ENCODE measurements around the gene ZNF75A.
"Not testable (repeated sequence)": the region's sequence is repeated elsewhere in the genome, so short reads cannot be mapped to it uniquely, and the experiment has no call there.

The ZNF75A gene

GRCh38 chr16:3305109-3306068 is at the start of gene ZNF75A, which contains the start of gene TIGD7:
Gene ZNF75A (plus strand): TSS chr16:3305497. CDS start chr16:3308429, 2,932 bp downstream.
Gene TIGD7 (minus strand): TSS chr16:3305430. CDS start chr16:3300614, 4,816 bp downstream.
- Mint-ChIP-seq H3K4me1 (ENCODE audit: low read depth) (peaks cover 6% of the 10 kb centered on the region), H3K27me3 (ENCODE audit: low read depth) (no peaks in the 10 kb centered on the region), H3K4me3 (peak within 1 kb of the TSS; percentile 81), H3K36me3 (ENCODE audit: low read depth) (peaks cover 73% of the 10 kb centered on the region), H3K27ac (peak within 1 kb of the TSS; percentile 83), H3K9me3 (peaks cover 56% of the 10 kb centered on the region)
- DNase-seq (ENCODE audit: low spot score): peak; percentile 85

GRCh38 chr16:3256146-3256865 is 49.0 kb upstream of the ZNF75A start, which contains the start of gene MEFV:
Gene MEFV (minus strand): TSS chr16:3256633. CDS start chr16:3256587, 46 bp downstream.
- Mint-ChIP-seq H3K4me1 (ENCODE audit: low read depth) (no peaks in the 10 kb centered on the region), H3K9me3 (no peaks in the 10 kb centered on the region), H3K36me3 (ENCODE audit: low read depth) (no peaks in the 10 kb centered on the region), H3K27ac (no peak within 1 kb of the TSS), H3K4me3 (no peak within 1 kb of the TSS), H3K27me3 (ENCODE audit: low read depth) (peaks cover 2% of the 10 kb centered on the region)
- DNase-seq (ENCODE audit: low spot score): no peak

GRCh38 chr16:3256866-3257465 is 48.3 kb upstream of the ZNF75A start:
- peaks cover 3% of the 10 kb centered on the region for H3K9me3 Mint-ChIP-seq
- peaks cover 2% of the 10 kb centered on the region for H3K27me3 Mint-ChIP-seq (ENCODE audit: low read depth)
- H3K4me3 Mint-ChIP-seq: no peak overlapping the region
- peaks cover 2% of the 10 kb centered on the region for H3K4me1 Mint-ChIP-seq (ENCODE audit: low read depth)
- H3K27ac Mint-ChIP-seq: no peak overlapping the region
- H3K36me3 Mint-ChIP-seq (ENCODE audit: low read depth): peaks cover 1% of the 10 kb centered on the region
- no peak for DNase-seq (ENCODE audit: low spot score)

- Mint-ChIP-seq H3K27me3 (ENCODE audit: low read depth) (peaks cover 2% of the 10 kb centered on the region), H3K36me3 (ENCODE audit: low read depth) (peaks cover 6% of the 10 kb centered on the region), H3K4me3 (no peak overlapping the region), H3K4me1 (ENCODE audit: low read depth) (peaks cover 17% of the 10 kb centered on the region), H3K9me3 (peaks cover 17% of the 10 kb centered on the region), H3K27ac (no peak overlapping the region)
- DNase-seq (ENCODE audit: low spot score): no peak
Observed at GRCh38 chr16:3259836-3260235, 45.5 kb upstream of the ZNF75A start.

GRCh38 chr16:3262517-3262916 is 42.8 kb upstream of the ZNF75A start:
- Mint-ChIP-seq H3K4me3 (peak overlapping the region; percentile 73), H3K27me3 (ENCODE audit: low read depth) (peaks cover 2% of the 10 kb centered on the region), H3K36me3 (ENCODE audit: low read depth) (peaks cover 19% of the 10 kb centered on the region), H3K9me3 (peaks cover 17% of the 10 kb centered on the region), H3K27ac (peak overlapping the region; percentile 69), H3K4me1 (ENCODE audit: low read depth) (peaks cover 18% of the 10 kb centered on the region)
- no peak for DNase-seq (ENCODE audit: low spot score)

- Mint-ChIP-seq H3K4me1 (ENCODE audit: low read depth) (peaks cover 18% of the 10 kb centered on the region), H3K27ac (peak overlapping the region; percentile 97), H3K36me3 (ENCODE audit: low read depth) (peaks cover 31% of the 10 kb centered on the region), H3K9me3 (peaks cover 20% of the 10 kb centered on the region), H3K4me3 (peak overlapping the region; percentile 95), H3K27me3 (ENCODE audit: low read depth) (no peaks in the 10 kb centered on the region)
- DNase-seq (ENCODE audit: low spot score): peak; percentile 97
Observed at GRCh38 chr16:3264137-3265036, 40.9 kb upstream of the ZNF75A start.

GRCh38 chr16:3266873-3267537 is 38.3 kb upstream of the ZNF75A start:
- no peak for DNase-seq (ENCODE audit: low spot score)
- no peak overlapping the region for H3K4me3 Mint-ChIP-seq
- no peak overlapping the region for H3K27ac Mint-ChIP-seq

GRCh38 chr16:3268294-3268693 is 37.0 kb upstream of the ZNF75A start:
- no peaks in the 10 kb centered on the region for H3K27me3 Mint-ChIP-seq (ENCODE audit: low read depth)
- H3K36me3 Mint-ChIP-seq (ENCODE audit: low read depth): peaks cover 28% of the 10 kb centered on the region
- no peak overlapping the region for H3K27ac Mint-ChIP-seq
- no peak overlapping the region for H3K4me3 Mint-ChIP-seq
- no peak for DNase-seq (ENCODE audit: low spot score)
- peaks cover 15% of the 10 kb centered on the region for H3K9me3 Mint-ChIP-seq
- H3K4me1 Mint-ChIP-seq (ENCODE audit: low read depth): peaks cover 7% of the 10 kb centered on the region

More at GRCh38 chr16:3266873-3267537, 38.3 kb upstream of the ZNF75A start:
- Mint-ChIP-seq H3K9me3 (peaks cover 24% of the 10 kb centered on the region), H3K4me1 (ENCODE audit: low read depth) (peaks cover 16% of the 10 kb centered on the region), H3K36me3 (ENCODE audit: low read depth) (peaks cover 30% of the 10 kb centered on the region), H3K27me3 (ENCODE audit: low read depth) (no peaks in the 10 kb centered on the region)

- not testable (repeated sequence) for H3K4me3 Mint-ChIP-seq
- peaks cover 24% of the 10 kb centered on the region for H3K9me3 Mint-ChIP-seq
Observed at GRCh38 chr16:3270718-3271117, 34.6 kb upstream of the ZNF75A start.

GRCh38 chr16:3271281-3271680 is 34.0 kb upstream of the ZNF75A start:
- H3K9me3 Mint-ChIP-seq: peaks cover 24% of the 10 kb centered on the region
- not testable (repeated sequence) for H3K4me3 Mint-ChIP-seq; H3K27ac Mint-ChIP-seq; H3K4me1 Mint-ChIP-seq (ENCODE audit: low read depth); DNase-seq (ENCODE audit: low spot score); H3K27me3 Mint-ChIP-seq (ENCODE audit: low read depth)
- H3K36me3 Mint-ChIP-seq (ENCODE audit: low read depth): peaks cover 20% of the 10 kb centered on the region

More at GRCh38 chr16:3270718-3271117, 34.6 kb upstream of the ZNF75A start:
- not testable (repeated sequence) for H3K27me3 Mint-ChIP-seq (ENCODE audit: low read depth); H3K27ac Mint-ChIP-seq; H3K4me1 Mint-ChIP-seq (ENCODE audit: low read depth); DNase-seq (ENCODE audit: low spot score)
- H3K36me3 Mint-ChIP-seq (ENCODE audit: low read depth): peaks cover 22% of the 10 kb centered on the region

- no peak for DNase-seq (ENCODE audit: low spot score)
- no peaks in the 10 kb centered on the region for H3K36me3 Mint-ChIP-seq (ENCODE audit: low read depth)
- H3K9me3 Mint-ChIP-seq: peaks cover 28% of the 10 kb centered on the region
- H3K27ac Mint-ChIP-seq: no peak overlapping the region
- no peaks in the 10 kb centered on the region for H3K4me1 Mint-ChIP-seq (ENCODE audit: low read depth)
- H3K27me3 Mint-ChIP-seq (ENCODE audit: low read depth): peaks cover 7% of the 10 kb centered on the region
- no peak overlapping the region for H3K4me3 Mint-ChIP-seq
Observed at GRCh38 chr16:3274490-3274889, 30.8 kb upstream of the ZNF75A start.

- no peak for DNase-seq (ENCODE audit: low spot score)
- Mint-ChIP-seq H3K4me1 (ENCODE audit: low read depth) (no peaks in the 10 kb centered on the region), H3K9me3 (peaks cover 23% of the 10 kb centered on the region), H3K27ac (no peak overlapping the region), H3K36me3 (ENCODE audit: low read depth) (no peaks in the 10 kb centered on the region), H3K4me3 (no peak overlapping the region), H3K27me3 (ENCODE audit: low read depth) (peaks cover 7% of the 10 kb centered on the region)
Observed at GRCh38 chr16:3274947-3275346, 30.4 kb upstream of the ZNF75A start.
